K562 (cell line): Measurements from ENCODE around the gene MIEF1. TPM values are rescaled to one million over a fixed set of nuclear protein-coding genes. Genes with fewer than 3 reads are reported as not detected.
A peak's percentile ranks its signal among the peaks of the same experiment; 100 is the strongest.

ENCODE experiments used
- ATF2 ChIP-seq: sonication (generic); formaldehyde crosslinking; IDR thresholded peaks from 2 replicates; pipeline ENCODE4 v1.8.1; 2022; ENCODE audit warnings: missing genetic modification reagents
- BHLHE40 ChIP-seq: IDR thresholded peaks from 2 replicates; pipeline ENCODE4 v1.6.1; 2011; ENCODE audit warnings: low read length, improper control_type of control experiment
- CBX5 ChIP-seq: IDR thresholded peaks from 2 replicates; pipeline ENCODE4 v1.6.1; 2014; ENCODE audit warnings: low read depth, borderline replicate concordance
- ELK1 ChIP-seq: sonication (generic); formaldehyde crosslinking; IDR thresholded peaks from 2 replicates; pipeline ENCODE4 v1.8.1; 2022; ENCODE audit warnings: missing genetic modification reagents
- ETS1 ChIP-seq: conservative IDR thresholded peaks from 2 replicates; pipeline ENCODE4 v1.6.1; 2011; ENCODE audit warnings: low read depth, mild to moderate bottlenecking, low read length; ENCODE audit not compliant: control insufficient read depth
- FOXP4 ChIP-seq: sonication (generic); formaldehyde crosslinking; IDR thresholded peaks from 2 replicates; pipeline ENCODE4 v1.8.0; 2022; ENCODE audit warnings: mild to moderate bottlenecking, missing genetic modification reagents, borderline replicate concordance
- GTF2B ChIP-seq: IDR thresholded peaks from 2 replicates; pipeline ENCODE4 v1.6.1; 2011; ENCODE audit not compliant: insufficient read length; ENCODE audit errors: extremely low read depth
- HDAC2 ChIP-seq: fragments of 450-650 bp; IDR thresholded peaks from 2 replicates; pipeline ENCODE4 v1.6.1; 2016; ENCODE audit warnings: mild to moderate bottlenecking
- KAT2B ChIP-seq: IDR thresholded peaks from one replicate; pipeline ENCODE4 v1.6.1; 2012; ENCODE audit warnings: low read depth, mild to moderate bottlenecking, control low read depth, inconsistent platforms, low read length, moderate library complexity
- NEUROD1 ChIP-seq: fragments of 150-350 bp; IDR thresholded peaks from 2 replicates; pipeline ENCODE4 v1.6.1; 2014; ENCODE audit warnings: borderline replicate concordance, low read length, low read depth; ENCODE audit not compliant: partially characterized antibody
- PML ChIP-seq: IDR thresholded peaks from 2 replicates; pipeline ENCODE4 v1.6.1; 2012; ENCODE audit warnings: low read length, inconsistent platforms
- PTBP1 ChIP-seq: fragments of 200-400 bp; formaldehyde crosslinking; IDR thresholded peaks from 2 replicates; pipeline ENCODE4 v1.6.1; 2017; ENCODE audit warnings: low read depth, low read length
- RFX1 ChIP-seq: fragments of 450-650 bp; IDR thresholded peaks from 2 replicates; pipeline ENCODE4 v1.6.1; 2016; ENCODE audit warnings: mild to moderate bottlenecking, moderate library complexity
- polyA plus RNA-seq, 8 experiments: library from polyadenylated mRNA; depleted of rRNA in 4 of 8; stranded (reverse) in 5 of 8; unstranded in 3 of 8; fragments of >200 nt; fragmentation: Nextera tagmentation in 2 of 8; fragmentation: Illumina TruSeq in 1 of 8; extraction: Ambion mirVana in 2 of 8; extraction: Trizol in 1 of 8; gene quantifications; 2 replicates each; pipeline versions ENCODE4 v1.2.1 to v1.2.3, GENCODE V29; 2011 to 2014; ENCODE audit warnings: inconsistent platforms in 1 of 8, missing spikeins in 1 of 8
- total RNA-seq, 7 experiments: library from RNA; depleted of rRNA in 6 of 7; stranded (reverse); fragments of >200 nt in 6 of 7; fragmentation: Illumina TruSeq in 2 of 7; extraction: Trizol in 2 of 7; gene quantifications; 2 replicates each; pipeline versions ENCODE4 v1.2.1 to v1.2.3, GENCODE V29; 2011 to 2021; ENCODE audit warnings: low replicate concordance in 1 of 7

The MIEF1 gene
- total and polyA plus RNA-seq, 9 of the 15 experiments (the other 6 are each of a cell fraction or from before 2014, with no cell fraction given): 10.9 to 51.8 (median 25.5) TPM

- TF ChIP-seq ATF2 (CRISPR knock-in tag): no peak
- no peak for TF ChIP-seq KAT2B
- TF ChIP-seq HDAC2: 0 out of 2 replicates have a peak, but pooled peaks have one; percentile 26
- no peak; the same call in none of the 2 replicates for TF ChIP-seq ETS1
- 0 out of 2 replicates have a peak, but pooled peaks have one; percentile 66 for TF ChIP-seq FOXP4 (CRISPR knock-in tag)
- TF ChIP-seq CBX5: no peak
- TF ChIP-seq PML: peak; percentile 94
- TF ChIP-seq GTF2B: peak; percentile 98
- no peak for TF ChIP-seq NEUROD1
- TF ChIP-seq BHLHE40: peak; percentile 26
- TF ChIP-seq ELK1: 0 out of 2 replicates have a peak, but pooled peaks have one; percentile 58
- peak; percentile 59 for TF ChIP-seq RFX1
- peak; percentile 60; the same call in 1 of the 2 replicates for TF ChIP-seq PTBP1
Measured at GRCh38 chr22:39520226-39521105, 18.4 kb downstream of the MIEF1 start, which contains the start of gene ATF4 (continued).
